Activated naive CD8-positive, alpha-beta T cell treated with anti-CD3 and anti-CD28 coated beads, Interleukin-2, amount 10 ng/mL, durations not matched to agents 7 days and 5 days (primary cell): ENCODE data around the gene ZDHHC11. TPM values are rescaled to one million over a fixed set of nuclear protein-coding genes. Genes with fewer than 3 reads are reported as not detected.

ENCODE experiments used
- ATAC-seq: fragments of 150-1000 bp; cut with Tn5 transposase; one replicate; pipeline ENCODE4 v1.10.0; 2021; ENCODE audit warnings: low read depth, moderate library complexity
- POLR2A ChIA-PET: fragments of 350-600 bp; sonication (Branson Sonifier 250); formaldehyde crosslinking; loops from one replicate; lab custom pipeline; 2021; ENCODE audit warnings: antibody characterized with exemption; lab: Charles Lee
- DNase-seq: peaks from one replicate; pipeline ENCODE4 v3.0.0; 2021
- H3K27ac Mint-ChIP-seq: one replicate; pipeline ENCODE4 v1.8.0; 2022; ENCODE audit warnings: mild to moderate bottlenecking, mixed read lengths
- H3K27me3 Mint-ChIP-seq: one replicate; pipeline ENCODE4 v1.8.0; 2022; ENCODE audit warnings: mild to moderate bottlenecking, moderate library complexity, mixed read lengths
- H3K36me3 Mint-ChIP-seq: one replicate; pipeline ENCODE4 v1.8.0; 2021; ENCODE audit warnings: mild to moderate bottlenecking, mixed read lengths
- H3K4me1 Mint-ChIP-seq: one replicate; pipeline ENCODE4 v1.8.0; 2021; ENCODE audit warnings: mixed read lengths
- H3K4me3 Mint-ChIP-seq: one replicate; pipeline ENCODE4 v1.8.0; 2022; ENCODE audit warnings: mild to moderate bottlenecking, moderate library complexity, mixed read lengths
- H3K9me3 Mint-ChIP-seq: one replicate; pipeline ENCODE4 v1.8.0; 2021; ENCODE audit warnings: mixed read lengths
- total RNA-seq, 2 experiments: library from RNA; stranded (reverse); gene quantifications; one replicate each; pipeline ENCODE4 v1.2.3, GENCODE V29; 2021

ZDHHC11 gene
- total RNA-seq, 2 experiments from 2014 or later = 10.2 to 12.8 TPM

- no peaks in the 10 kb centered on the region for H3K9me3 Mint-ChIP-seq
- POLR2A ChIA-PET = no interaction called here
- ATAC-seq = no peak
- no peak overlapping the region for H3K27ac Mint-ChIP-seq
- H3K36me3 Mint-ChIP-seq = peaks cover 24% of the 10 kb centered on the region
- no peak for DNase-seq
- no peaks in the 10 kb centered on the region for H3K27me3 Mint-ChIP-seq
- no peak overlapping the region for H3K4me3 Mint-ChIP-seq
- H3K4me1 Mint-ChIP-seq = peaks cover 3% of the 10 kb centered on the region
Measured at GRCh38 chr5:871596-872298, 21.0 kb upstream of the ZDHHC11 start.

DNA sequence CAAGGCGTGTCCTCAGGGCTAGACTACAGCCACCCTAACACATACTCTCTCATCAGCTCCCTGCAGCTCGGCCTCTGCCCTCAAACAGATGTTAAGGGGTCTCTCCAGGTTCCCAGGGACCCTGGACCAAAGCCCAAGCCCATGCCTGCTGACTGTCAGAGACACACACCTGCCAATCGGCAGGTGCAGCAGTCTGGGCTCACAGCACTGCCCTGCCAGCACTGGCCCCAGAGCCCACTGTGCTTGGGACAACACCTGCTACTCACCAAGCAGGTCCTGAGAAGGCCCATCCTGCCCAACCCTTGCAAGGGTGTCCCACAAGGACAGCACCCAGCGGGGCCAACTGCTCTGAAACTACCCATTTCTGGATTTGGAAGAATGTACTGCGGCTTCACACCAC lies 20.2 kb upstream of the ZDHHC11 start:
- H3K27ac Mint-ChIP-seq = no peak overlapping the region

GRCh38 chr5:868428-869135 lies 17.8 kb upstream of the ZDHHC11 start:
- Mint-ChIP-seq H3K4me1 (no peaks in the 10 kb centered on the region), H3K9me3 (no peaks in the 10 kb centered on the region), H3K27me3 (no peaks in the 10 kb centered on the region), H3K36me3 (peaks cover 20% of the 10 kb centered on the region), H3K27ac (no peak overlapping the region), H3K4me3 (no peak overlapping the region)
- DNase-seq = no peak
- ATAC-seq = no peak
- POLR2A ChIA-PET = no interaction called here

More for the DNA sequence above, 20.2 kb upstream of the ZDHHC11 start:
- no peak for DNase-seq
- no peaks in the 10 kb centered on the region for H3K9me3 Mint-ChIP-seq
- no peak for ATAC-seq
- H3K4me3 Mint-ChIP-seq = no peak overlapping the region
- H3K27me3 Mint-ChIP-seq = no peaks in the 10 kb centered on the region
- H3K4me1 Mint-ChIP-seq = peaks cover 3% of the 10 kb centered on the region
- POLR2A ChIA-PET = no interaction called here
- peaks cover 28% of the 10 kb centered on the region for H3K36me3 Mint-ChIP-seq

DNA sequence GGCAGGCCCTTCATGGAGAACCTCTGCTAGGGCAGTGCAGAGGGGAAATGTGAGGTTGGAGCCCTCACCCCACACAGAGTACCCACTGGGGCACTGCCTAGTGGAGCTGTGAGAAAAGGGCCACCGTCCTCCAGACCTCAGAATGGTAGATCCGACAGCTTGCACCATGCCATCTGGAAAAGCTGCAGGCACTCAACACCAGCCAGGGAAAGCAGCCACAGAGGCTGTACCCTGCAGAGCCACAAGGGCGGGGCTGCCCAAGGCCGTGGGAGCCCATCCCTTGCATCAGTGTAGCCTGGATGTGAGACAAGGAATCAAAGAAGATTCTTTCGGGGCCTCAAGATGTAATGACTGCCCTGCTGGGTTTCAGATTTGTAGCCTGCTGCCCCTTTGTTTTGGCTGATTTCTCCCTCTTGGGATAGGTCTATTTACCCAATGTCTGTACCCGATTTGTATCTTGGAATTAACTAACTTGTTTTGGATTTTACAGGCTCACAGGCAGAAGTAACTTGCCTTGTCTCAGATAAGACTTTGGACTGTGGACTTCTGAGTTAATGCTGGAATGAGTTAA lies 16.6 kb upstream of the ZDHHC11 start:
- no peak overlapping the region for H3K27ac Mint-ChIP-seq
- POLR2A ChIA-PET = no interaction called here
- DNase-seq (no peak), ATAC-seq (no peak)
- no peaks in the 10 kb centered on the region for H3K9me3 Mint-ChIP-seq
- H3K27me3 Mint-ChIP-seq = no peaks in the 10 kb centered on the region
- no peaks in the 10 kb centered on the region for H3K4me1 Mint-ChIP-seq
- H3K4me3 Mint-ChIP-seq = no peak overlapping the region
- H3K36me3 Mint-ChIP-seq = peaks cover 20% of the 10 kb centered on the region

DNA sequence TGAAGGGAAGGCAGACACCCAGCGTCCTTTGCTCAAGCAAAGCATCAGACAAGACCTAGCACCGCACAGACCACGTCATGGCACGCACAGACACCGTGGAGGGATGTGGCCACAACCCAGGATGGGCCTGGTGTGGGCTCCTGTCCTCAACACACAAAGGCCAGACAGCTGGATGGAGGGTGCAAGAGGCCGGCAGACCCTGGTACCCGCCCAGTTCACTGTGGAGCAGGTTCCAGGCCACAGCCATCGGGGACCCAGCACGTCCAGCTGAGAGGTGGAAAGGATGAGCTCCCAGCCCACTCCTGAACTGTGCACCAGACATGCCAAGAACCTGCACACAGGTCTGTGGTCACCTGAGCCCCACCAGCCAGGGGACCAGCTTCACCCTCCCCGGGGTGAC lies 15.0 kb upstream of the ZDHHC11 start:
- peaks cover 17% of the 10 kb centered on the region for H3K36me3 Mint-ChIP-seq
- H3K27me3 Mint-ChIP-seq = no peaks in the 10 kb centered on the region
- ATAC-seq = no peak
- peaks cover under 1% of the 10 kb centered on the region for H3K4me1 Mint-ChIP-seq
- no peak overlapping the region for H3K4me3 Mint-ChIP-seq
- no peaks in the 10 kb centered on the region for H3K9me3 Mint-ChIP-seq
- POLR2A ChIA-PET = no interaction called here
- DNase-seq = no peak
- no peak overlapping the region for H3K27ac Mint-ChIP-seq

DNA sequence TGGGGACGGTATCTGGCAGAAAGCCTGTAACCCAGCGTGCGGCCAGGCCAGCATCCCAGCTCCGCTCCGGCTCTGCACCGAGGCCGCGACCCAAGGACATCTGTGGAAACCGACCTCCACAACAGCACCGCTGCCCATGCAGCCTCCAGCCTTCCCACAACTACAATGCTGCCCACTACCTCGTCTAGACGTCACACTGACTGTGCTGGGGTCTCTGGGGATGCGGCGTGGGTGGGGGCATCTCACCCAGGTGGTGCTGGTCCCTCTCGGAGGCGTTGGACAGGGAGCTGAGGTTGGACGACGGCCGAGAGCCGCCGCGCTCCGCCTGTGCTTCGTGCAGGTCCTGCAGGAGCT lies 14.4 kb upstream of the ZDHHC11 start:
- no peak for DNase-seq
- Mint-ChIP-seq H3K27ac (no peak overlapping the region), H3K36me3 (peaks cover 17% of the 10 kb centered on the region), H3K9me3 (no peaks in the 10 kb centered on the region), H3K27me3 (no peaks in the 10 kb centered on the region), H3K4me3 (no peak overlapping the region), H3K4me1 (peaks cover 2% of the 10 kb centered on the region)
- ATAC-seq = no peak
- POLR2A ChIA-PET = no interaction called here

DNA sequence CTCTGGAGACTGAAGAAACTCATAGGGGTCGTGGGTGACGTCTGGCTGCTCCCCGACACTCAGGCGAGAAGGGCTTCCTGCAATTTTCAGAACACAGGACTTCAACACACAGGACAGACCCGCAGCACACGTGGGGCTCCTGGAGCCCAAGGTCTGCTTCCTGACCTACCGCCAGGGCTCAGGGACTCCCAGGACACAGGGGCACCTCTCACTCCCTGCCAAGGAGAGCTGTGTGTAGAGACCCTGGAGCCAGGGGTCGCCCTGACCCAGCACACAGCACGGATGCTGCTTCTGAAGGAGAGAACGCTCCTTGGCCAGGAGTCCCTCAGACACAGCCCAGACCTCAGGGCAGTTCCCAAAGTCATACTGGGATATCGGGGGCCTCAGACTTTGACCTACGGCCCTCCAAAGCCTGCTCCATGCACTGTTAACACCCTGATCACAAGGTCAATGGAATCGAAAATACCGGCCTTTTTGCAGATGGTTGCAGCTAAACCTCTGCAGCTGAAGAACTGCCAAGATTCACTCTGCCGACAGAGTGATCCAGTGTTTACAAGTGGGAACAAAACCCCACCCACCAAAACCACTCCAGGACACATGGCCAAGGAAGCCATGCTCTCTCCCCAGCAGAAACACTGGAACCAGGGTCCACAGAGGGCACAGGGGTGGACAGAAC lies 13.8 kb upstream of the ZDHHC11 start:
- no peak for DNase-seq
- POLR2A ChIA-PET = no interaction called here
- H3K9me3 Mint-ChIP-seq = no peaks in the 10 kb centered on the region

DNA sequence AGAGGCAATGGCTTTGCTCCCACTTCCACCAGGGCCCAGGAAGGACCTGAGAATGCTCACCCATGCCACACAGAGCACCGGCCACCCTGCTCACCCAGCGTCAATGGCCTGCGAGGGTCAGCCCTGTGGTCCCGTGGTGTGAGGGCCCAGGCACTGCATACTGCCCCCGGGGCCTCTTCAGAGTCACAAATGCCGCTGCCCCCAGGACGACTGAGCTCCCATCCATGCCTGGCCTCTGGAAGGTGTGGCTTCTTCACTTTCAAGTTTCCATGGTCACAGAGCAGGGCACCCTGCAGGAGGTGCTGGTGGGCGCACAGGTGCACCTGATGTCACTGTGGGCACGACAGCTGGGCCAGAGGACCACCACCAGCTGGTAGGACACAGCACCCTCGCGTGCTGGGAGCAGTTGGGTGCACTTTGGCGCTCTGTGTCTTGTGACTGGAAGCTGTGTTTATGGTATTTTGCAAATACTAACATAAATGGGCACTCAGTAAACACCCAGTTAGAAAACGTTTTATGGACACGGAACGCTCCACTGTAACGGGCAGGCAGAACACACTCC lies 12.5 kb upstream of the ZDHHC11 start:
- Mint-ChIP-seq H3K4me3 (no peak overlapping the region), H3K27me3 (no peaks in the 10 kb centered on the region), H3K9me3 (no peaks in the 10 kb centered on the region), H3K36me3 (peaks cover 12% of the 10 kb centered on the region), H3K4me1 (peaks cover 2% of the 10 kb centered on the region), H3K27ac (no peak overlapping the region)
- ATAC-seq = no peak
- POLR2A ChIA-PET = no interaction called here
- DNase-seq = no peak

More for the DNA sequence above, 13.8 kb upstream of the ZDHHC11 start:
- Mint-ChIP-seq H3K27me3 (no peaks in the 10 kb centered on the region), H3K4me1 (peaks cover 2% of the 10 kb centered on the region), H3K36me3 (peaks cover 15% of the 10 kb centered on the region), H3K4me3 (no peak overlapping the region), H3K27ac (no peak overlapping the region)
- no peak for ATAC-seq

- POLR2A ChIA-PET = no interaction called here
- H3K36me3 Mint-ChIP-seq = peaks cover 7% of the 10 kb centered on the region
- no peak overlapping the region for H3K27ac Mint-ChIP-seq
- DNase-seq (no peak), ATAC-seq (no peak)
- H3K4me1 Mint-ChIP-seq = peaks cover 2% of the 10 kb centered on the region
- no peak overlapping the region for H3K4me3 Mint-ChIP-seq
- H3K9me3 Mint-ChIP-seq = no peaks in the 10 kb centered on the region
- no peaks in the 10 kb centered on the region for H3K27me3 Mint-ChIP-seq
Measured at GRCh38 chr5:862367-863243, 11.8 kb upstream of the ZDHHC11 start.

- H3K4me1 Mint-ChIP-seq = peaks cover 2% of the 10 kb centered on the region
- peaks cover 3% of the 10 kb centered on the region for H3K36me3 Mint-ChIP-seq
- ATAC-seq (peak; percentile 21), DNase-seq (no peak)
- no peaks in the 10 kb centered on the region for H3K27me3 Mint-ChIP-seq
- H3K27ac Mint-ChIP-seq = no peak overlapping the region
- H3K9me3 Mint-ChIP-seq = no peaks in the 10 kb centered on the region
- no peak overlapping the region for H3K4me3 Mint-ChIP-seq
- POLR2A ChIA-PET = interaction anchor here (0.8 kb wide), 1 partner anchor 31 kb away, joined by 3 read pairs; the partner anchor contains the start of genes BRD9 and TRIP13
Measured at GRCh38 chr5:861442-862366, 10.9 kb upstream of the ZDHHC11 start.

DNA sequence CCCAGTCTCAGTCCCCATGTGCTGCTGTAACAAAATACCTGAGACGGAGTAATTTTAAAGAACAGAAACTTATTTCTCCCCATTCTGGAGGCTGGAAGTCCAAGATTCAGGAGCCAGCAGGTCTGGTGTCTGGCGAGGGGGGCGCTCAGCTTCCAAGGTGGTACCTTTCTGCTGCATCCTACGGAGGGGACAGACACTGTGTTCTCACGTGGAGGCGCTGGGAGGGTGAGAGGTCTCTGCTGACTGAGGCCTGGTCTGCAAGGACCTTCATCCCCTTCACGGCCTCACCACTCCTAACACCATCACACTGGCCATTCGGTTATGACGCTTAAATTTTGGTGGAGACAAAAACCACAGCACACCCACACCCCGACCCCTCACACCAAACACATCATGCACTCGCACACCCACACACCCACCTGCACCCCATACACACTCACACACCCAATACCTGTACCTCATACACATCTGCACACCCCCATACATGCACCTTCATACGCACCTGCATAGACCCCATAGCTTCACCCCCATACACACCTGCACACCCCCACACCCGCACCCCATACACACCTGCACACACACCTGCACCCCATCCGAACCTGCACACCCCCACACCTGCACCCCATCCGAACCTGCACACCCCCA lies 9.8 kb upstream of the ZDHHC11 start:
- Mint-ChIP-seq H3K36me3 (no peaks in the 10 kb centered on the region), H3K9me3 (no peaks in the 10 kb centered on the region), H3K27me3 (no peaks in the 10 kb centered on the region), H3K27ac (no peak overlapping the region), H3K4me3 (no peak overlapping the region), H3K4me1 (peaks cover 2% of the 10 kb centered on the region)
- no peak for ATAC-seq
- no peak for DNase-seq
- POLR2A ChIA-PET = no interaction called here
